Epithelial cell of prostate (primary cell): ENCODE measurements around the gene ZBTB46.

Experiments
- DNase-seq: peaks from one replicate; pipeline ENCODE4 v3.0.0-alpha.2; 2011; ENCODE audit warnings: low read depth, low spot score
- H3K27ac ChIP-seq: fragments of 450-650 bp; 2 replicates; pipeline ENCODE4 v1.5.1; 2017; ENCODE audit warnings: mild to moderate bottlenecking

Gene ZBTB46

DNA sequence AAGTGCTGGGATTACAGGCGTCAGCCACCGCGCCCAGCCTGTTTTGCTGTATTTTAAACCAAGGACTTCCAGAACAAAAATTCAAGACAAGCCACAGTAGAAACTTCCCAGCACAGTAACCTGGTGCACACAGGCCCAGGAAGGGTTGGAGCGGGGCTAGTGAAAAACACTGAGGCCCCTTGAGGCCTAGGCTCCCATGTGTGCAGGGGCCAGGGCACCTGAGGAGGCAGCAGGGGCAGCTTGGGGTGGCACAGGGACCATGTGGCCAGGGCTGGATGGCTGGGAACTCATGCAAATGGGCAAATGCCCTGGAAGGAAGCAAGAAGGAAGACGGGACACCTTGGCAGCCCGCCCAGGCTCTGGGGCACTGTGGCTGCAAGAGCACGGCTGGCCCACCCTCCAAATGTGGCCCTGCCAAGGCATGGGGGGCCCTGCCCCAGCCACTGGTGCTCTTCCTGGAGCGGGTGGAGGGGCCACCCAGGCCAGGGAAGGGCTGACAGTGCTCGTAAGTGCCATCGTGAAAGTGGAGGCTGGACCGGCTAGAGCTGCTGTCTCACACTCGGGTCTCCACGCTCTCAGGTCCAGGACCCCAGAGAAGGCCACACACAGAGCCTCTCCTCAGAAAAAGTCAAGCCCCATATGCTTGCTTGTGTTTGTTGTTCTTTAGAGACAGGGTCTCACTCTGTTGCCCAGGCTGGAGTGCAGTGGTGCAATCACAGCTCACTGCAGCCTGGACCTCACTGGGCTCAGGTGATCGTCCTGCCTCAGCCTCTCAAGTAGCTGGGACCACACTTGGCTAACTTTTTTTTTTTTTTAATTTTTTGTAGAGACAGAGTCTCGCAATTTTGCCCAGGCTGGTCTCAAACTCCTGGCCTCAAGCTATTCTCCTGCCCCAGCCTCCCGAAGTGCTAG, 81.2 kb downstream of the ZBTB46 start:
- DNase-seq: no peak
- H3K27ac ChIP-seq: no peak overlapping the region

DNA sequence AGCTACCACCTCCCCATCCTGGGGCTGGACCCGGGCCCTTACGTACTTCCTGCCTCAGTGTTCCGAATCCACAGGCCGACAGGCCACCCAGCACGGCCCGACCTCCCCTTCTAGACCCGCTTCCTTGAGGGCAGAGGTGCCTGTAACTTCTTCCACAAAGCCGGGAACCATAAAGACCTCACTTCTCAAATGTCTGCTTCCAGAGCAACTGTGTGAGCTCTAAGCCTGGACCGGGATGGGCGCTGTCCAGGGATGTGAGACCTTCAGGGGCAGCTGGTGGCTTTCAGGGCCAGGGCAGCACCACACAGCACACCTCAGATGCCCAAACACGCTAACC, 82.2 kb downstream of the ZBTB46 start:
- no peak for DNase-seq
- no peak overlapping the region for H3K27ac ChIP-seq

DNA sequence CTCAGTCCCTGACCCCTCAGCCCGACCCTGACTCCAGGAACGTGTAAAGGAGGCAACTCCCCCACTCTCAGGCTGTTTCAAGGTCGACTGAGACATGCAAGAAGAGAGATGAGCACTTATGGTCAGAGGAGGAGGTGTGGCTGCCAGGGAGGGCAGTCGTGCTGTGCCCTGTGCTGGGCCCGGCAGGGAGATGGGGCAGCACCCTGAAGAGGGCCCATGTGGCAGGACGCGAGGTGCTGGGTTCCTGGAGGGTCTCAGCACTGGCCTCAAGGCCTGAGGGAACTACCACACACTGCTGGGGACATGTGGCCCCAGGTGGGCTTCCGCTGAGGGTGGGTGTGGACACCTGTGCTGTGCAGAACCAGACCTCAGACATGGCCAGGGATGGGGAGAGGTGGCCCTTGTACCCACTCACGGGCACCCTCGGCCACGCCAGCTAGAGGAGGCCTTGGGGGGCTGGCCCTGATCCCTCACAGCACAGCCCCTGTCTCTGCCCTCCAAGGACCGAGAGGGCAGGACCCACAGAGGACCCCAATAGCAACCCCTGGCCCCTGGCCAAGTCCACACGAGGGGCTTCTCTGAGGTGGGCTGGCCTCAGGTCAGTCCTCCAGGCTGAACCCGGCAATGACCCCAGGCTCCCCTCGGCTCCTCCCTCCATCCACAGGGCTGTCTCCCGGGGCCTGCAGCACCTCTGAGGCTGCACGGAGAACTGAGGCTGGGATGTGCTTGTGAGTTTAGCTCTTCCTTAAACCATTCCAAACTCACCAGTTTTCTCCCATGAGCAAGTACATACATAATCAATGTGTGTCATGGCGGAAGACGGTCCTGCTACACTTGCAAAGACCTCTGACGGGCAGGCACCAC, 82.8 kb downstream of the ZBTB46 start:
- no peak overlapping the region for H3K27ac ChIP-seq
- DNase-seq: no peak

DNA sequence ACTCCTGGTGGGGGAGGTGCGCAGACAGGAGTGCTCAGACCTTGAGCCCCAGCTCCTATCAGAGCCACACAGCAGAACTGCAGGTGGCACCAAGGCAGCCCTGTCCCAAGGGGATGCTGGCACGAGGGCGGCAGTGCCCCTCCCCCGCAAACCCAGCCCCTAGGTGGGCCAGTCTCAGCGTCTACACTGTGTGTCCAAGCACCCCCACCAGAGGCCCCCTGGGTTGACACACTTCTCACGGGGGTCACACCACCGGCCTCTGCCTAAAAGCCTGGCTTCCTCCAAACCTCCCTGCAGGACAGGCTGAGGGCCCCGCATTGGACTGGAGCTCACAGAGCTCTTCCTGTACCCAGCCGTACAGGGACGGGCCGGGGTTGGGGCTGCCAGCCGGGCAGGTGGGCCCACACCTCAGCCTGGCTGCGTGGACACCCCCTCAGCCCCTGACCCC, 83.4 kb downstream of the ZBTB46 start:
- DNase-seq: no peak
- H3K27ac ChIP-seq: no peak overlapping the region

DNA sequence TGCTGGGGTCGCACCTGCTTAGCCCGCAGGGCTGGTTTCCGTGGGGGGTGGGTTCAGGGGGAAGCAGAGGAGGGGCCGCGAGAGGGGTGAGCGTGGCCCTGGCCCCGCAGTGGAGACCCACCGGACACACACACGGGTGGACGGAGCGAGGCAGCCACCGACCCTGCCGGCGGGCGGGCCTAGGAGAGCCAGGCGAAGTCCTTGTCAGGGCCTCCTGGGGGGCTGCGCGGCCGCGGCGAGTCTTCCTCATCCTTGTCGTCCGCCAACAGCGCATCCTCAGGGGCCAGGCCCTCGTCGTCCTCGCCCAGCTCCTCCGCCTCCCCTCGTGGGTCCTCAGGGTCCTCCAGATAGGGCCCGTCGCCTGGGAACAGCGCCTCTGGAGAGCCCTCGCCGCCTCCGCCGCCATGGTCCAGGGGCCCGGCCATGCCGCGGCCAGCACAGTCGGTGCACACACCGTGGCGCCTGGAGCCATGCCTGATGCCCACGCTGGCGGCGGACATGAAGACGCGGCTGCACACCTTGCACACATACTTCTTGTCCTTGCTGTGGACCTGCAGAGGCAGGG, 84.2 kb downstream of the ZBTB46 start:
- H3K27ac ChIP-seq: no peak overlapping the region
- DNase-seq: no peak

DNA sequence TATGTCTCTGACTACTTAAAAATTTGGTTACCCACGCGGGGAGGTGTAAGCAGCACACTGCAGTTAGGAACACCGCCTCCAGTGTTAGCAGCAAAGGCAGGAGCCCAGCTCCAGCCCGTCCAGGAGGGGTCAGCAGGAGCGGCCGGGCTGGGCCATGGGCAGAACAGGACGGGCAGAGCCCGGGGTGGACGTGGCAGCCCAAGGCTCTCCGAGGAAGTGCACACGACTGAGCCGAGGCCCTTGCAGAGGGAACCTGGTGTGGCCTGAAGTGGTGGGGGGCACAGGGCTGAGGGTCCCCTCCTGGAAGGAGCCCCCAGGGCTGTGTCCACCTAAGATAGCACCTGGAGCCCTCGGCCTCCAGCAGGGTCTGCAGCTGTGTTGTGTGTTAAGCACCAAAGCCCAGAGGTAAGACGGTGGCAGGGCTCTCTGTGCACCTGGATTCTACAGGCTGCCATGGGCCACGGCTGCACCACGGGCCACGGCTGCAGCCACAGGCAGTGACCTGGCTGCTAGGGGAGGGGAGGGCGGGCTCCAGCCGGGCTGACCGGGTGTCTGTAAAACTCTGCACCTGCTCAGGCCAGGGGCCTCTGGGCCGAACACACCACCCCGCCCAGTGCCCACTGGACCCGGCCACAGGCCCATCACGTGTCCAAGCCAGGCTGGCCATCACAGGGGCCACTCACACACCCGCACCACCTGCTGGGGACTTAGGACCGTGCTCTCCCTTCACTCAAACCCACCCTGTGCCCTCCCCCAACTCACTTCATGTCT, 84.9 kb downstream of the ZBTB46 start:
- H3K27ac ChIP-seq: no peak overlapping the region
- DNase-seq: no peak

DNA sequence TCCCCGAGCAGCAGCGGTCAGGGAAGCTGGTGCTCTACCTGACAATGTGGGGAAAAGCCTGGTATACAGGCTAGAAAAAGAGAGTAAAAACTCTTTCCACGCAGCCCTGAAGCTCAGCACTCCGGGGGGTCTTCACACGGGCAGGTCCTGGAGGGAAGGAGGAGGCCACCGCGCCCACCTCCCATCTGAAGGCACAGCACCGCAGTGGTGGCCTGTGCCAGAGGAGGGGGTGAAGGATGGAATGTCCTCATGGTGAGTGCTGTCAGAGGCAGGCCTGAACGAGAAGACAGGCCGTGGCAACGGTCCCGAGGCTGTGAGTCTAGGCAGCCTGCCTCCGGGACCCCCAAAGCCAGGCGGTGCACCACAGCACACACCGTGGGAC, 85.6 kb downstream of the ZBTB46 start:
- no peak overlapping the region for H3K27ac ChIP-seq
- DNase-seq: no peak

DNA sequence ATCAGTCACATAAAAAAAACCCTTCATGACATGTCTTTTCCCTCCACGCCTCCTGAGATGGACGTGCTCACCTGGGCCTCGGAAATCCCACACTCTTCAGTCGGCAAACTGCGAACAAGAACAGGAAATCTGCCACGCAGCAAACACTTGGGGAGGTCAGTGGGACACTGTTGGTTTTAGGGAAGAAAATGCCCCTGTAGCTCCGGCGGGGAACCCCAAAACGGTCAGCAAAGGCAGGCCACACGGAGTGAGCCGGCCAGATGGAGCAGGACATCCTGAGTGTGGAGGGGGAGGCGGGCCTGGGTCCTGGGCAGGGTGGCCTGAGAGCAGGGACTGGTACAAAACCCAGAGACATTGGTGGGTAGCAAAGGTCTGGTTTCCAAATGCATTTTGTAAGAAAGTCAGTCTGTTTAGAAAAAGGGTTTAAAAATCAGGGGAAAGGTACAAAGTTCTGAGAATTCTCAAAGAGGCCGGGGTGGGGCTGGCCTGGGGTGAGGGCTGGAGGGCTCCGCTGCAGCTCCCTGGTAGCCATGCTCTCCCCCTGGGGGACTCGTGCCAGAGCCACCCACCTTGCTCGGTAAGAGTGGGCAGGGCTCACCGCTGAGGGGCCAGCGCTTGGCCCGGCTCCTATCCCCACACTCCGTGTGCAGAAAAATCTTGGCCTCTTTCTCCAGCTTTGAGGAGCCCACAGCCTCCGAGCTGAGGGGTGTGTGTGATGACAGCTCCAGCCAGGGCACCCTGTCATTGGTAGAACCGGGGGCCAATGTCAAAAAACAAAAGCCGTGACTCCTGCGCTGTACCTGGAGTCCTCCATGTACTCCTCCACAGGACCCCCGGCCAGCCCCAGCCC, 86.3 kb downstream of the ZBTB46 start:
- no peak for DNase-seq
- no peak overlapping the region for H3K27ac ChIP-seq

DNA sequence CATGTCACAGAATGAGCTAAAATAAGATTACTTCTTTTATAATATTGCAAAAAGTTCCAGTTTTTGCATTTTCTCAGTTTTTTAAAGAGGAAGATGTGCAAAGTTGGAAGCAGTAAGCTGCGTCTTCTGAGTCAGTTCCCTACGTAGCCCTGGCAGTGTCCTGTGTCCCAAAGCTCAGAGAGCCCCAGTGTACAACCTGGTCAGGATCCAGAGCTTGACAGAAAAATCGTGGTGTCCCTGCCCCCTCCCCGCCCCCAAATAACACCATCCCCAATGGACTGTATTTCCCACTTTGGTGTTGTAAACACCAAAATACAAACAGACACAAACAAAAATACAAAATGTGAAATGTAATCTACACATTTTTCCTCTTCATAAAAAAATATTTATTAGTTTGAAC, 86.9 kb downstream of the ZBTB46 start:
- no peak overlapping the region for H3K27ac ChIP-seq
- no peak for DNase-seq

DNA sequence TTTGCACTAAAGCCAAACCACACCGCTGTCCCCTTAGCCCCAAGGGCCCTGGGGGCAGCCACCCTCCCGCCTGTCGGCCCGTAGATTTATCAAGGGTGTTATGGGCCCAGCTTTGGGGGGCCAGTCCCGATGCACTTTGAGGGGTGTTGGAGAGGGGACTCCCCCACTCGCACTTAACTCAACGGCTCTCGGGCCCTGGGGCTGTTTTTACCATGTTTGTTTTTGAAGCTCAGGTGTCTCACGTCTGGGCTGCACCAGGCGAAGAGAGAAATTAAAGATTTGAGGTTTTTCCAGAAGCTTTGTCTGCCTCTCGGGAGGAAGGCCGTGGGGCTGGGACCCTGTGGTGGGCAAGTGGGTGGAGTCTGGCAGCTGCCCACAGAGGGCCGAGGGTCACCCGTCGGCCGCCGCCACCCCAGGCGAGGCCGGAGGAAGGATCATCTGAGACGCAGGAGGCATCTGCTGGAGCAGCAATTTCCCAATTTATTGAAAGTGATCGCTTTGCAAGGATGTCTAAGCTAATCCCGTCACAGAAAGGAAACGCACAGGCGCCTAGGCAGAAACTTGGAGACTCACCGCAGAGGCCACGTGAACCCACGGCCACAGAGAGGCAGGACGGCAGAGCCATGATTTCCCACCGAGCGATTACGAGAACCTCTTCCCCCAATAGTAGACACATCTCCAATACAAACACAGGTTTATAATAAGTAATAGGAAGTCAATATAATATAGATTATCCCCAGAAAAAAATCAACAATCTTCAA, 87.7 kb downstream of the ZBTB46 start:
- no peak overlapping the region for H3K27ac ChIP-seq
- DNase-seq: no peak

DNA sequence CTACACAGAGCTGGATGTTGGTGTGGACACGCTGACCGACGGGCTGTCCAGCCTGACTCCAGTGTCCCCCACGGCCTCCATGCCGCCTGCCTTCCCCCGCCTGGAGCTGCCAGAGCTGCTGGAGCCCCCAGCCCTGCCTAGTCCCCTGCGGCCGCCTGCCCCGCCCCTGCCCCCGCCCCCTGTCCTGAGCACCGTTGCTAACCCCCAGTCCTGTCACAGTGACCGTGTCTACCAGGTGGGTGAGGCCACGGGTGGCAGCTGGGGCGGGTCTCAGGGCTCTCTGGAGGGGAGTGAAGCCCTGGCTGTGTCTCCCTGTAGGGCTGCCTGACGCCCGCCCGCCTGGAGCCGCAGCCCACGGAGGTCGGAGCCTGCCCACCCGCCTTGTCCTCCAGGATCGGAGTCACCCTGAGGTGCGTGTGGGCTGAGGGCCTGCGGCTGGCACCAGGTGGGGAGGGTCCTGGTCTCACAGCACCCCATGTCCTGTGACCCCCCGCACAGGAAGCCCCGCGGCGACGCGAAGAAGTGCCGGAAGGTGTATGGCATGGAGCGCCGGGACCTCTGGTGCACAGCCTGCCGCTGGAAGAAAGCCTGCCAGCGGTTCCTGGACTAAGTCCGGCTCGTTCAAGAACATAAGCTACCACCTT, 88.6 kb downstream of the ZBTB46 start:
- DNase-seq: no peak
- no peak overlapping the region for H3K27ac ChIP-seq

DNA sequence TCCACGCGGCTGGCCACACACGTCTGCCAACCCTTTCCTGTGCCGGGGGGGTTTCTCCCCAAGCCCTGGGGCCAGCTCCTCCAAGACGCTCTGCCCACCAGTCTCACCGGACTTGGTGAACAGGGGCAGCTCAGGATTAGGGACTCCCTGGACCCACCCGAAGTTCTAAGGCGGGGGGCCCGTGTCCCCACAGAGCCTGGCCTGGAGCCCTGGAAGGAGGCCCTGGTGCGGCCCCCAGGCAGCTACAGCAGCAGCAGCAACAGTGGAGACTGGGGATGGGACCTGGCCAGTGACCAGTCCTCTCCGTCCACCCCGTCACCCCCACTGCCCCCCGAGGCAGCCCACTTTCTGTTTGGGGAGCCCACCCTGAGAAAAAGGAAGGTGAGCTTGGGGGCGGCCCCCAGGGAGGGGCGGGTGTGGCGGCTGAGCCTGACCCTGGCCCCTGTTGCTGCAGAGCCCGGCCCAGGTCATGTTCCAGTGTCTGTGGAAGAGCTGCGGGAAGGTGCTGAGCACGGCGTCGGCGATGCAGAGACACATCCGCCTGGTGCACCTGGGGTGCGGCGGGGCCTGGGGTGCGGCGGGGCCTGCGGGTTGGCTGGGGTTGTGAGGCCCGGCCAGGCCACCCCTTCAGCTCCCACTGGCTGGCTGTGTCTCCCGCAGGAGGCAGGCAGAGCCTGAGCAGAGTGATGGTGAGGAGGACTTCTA, 89.2 kb downstream of the ZBTB46 start:
- no peak for DNase-seq
- H3K27ac ChIP-seq: peak overlapping the region; percentile 91

DNA sequence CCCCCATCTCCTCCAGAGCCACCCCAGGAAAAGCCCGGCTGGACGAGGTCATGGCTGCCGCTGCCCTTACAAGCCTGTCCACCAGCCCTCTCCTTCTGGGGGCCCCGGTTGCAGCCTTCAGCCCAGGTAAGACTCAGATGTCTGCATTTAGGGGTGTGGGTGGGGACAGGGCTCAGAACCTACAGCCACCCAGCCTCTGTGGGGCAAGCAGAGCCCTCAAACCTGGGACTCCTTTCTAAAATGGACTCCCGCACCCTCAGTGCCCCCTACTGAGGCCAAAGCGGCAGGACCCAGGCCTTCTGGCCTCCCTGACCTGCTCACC, 89.7 kb downstream of the ZBTB46 start:
- peak overlapping the region; percentile 91 for H3K27ac ChIP-seq
- no peak for DNase-seq

DNA sequence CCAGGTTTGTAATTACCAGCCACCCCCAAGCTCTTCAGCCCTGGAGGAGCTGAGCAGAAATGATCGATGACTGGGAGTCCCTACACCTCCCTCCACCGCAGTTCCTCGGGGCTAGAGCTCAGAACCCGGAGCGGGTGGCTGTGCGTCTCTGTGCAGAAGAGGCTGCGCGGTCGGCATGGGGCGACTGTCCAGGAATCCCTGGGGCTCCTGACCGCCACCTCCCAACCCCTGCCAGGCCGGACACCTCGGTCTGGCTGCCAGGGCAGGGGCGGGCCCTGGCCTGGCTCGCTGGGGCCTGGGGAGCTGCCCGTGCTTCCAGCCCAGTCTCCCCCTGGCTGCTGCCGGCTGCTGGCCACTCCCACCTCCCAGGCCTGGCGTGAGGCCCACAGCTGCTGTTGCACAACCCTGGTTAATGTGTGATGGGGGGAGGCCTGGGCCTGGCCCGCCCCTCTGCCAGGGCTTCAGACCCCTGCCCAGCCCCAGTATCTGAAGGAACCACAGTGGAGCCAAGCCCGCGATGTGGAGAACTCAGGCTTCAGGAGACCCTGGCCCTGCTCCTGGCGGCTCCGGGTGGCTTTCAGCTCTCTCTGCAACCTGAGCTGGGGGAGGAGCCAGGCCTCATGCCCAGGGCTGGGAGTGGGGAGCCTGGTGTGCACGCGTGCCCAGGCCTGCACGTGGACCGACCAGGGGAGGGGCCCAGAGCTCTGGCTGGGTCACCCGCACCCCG, 90.3 kb downstream of the ZBTB46 start:
- DNase-seq: no peak
- H3K27ac ChIP-seq: peak overlapping the region; percentile 91

DNA sequence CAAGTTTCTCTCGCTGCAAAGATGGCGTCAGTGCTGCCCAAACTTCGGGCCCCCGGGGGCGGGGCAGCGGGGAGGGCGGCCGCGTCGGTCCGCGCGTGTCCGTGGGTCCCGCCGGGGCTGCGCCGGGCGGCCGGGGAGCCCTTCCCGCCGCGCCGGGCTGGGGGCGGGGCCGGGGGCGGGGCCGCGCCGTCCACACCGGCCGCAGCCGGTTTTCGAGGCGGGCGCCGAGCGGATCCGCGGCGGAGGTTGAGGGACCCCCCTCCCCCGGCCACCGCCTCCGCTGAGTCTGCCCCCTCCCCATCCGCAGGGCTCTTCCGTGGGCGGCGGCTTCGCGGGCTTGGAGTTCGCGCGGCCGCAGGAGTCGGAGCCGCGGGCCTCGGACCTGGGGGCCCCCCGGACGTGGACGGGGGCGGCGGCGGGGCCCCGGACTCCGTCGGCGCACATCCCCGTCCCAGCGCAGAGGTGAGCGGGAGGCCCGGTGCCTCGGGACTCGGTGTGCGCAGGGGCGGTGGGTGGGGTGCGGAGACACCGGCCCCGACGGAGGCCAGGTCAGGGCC, 90.9 kb downstream of the ZBTB46 start:
- peak overlapping the region; percentile 91 for H3K27ac ChIP-seq
- DNase-seq: no peak

DNA sequence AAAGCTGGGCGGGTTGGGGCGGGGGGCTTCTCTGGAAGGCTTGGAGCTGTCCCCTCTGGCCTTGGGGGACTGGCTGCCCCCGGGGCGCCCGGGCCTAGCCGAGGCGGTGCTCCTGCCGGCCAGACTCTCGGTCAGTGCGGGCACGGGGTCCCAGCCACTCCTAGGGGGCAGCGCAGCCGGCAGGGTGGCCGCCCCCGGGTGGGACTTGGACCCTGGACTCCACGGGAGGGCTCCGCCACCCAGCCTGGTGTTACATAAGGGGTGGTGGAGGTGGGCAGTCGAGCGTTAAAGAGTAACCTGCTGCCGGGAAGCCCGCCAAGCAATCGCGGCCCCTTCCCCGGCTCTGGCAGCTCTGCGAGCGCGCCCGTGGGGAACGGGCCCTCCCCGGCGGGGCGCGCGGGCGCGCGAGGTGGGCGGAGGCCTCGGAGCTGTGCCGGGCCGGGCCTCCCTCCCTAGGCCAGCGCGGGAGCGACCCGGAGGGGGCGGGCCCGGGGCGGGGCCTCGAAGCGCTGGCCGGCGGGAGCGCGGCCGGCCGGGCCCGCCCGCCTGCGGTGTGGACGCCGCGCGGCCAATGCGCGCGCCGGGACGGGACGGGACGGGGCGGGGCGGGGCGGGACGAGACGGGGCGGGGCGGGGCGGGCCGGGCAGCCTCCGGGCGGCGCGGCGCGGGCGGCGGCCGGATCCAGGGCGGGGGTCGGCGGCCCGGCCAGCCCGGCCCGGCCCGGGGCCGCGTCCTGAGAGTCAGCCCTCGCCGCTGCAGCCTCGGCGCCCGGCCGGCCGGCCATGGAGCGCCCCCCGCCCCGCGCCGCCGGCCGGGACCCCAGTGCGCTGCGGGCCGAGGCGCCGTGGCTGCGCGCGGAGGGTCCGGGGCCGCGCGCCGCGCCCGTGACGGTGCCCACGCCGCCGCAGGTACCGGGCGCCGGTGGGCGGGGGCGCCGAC, 91.7 kb downstream of the ZBTB46 start, which contains the start of gene SLC2A4RG:
Gene SLC2A4RG (plus strand): TSS at position 647 of the 940 bp plus-strand sequence. CDS start 137 bp downstream, at position 784.
- DNase-seq: no peak
- H3K27ac ChIP-seq: peak within 1 kb of the TSS; percentile 91
